H1 (cell line): Measurements from ENCODE around the gene APP. TPM values are rescaled to one million over a fixed set of nuclear protein-coding genes. Genes with fewer than 3 reads are reported as not detected.
A peak's percentile ranks its signal among the peaks of the same experiment; 100 is the strongest.

ENCODE experiments used
- CTCF ChIA-PET: fragments of 300-600 bp; sonication (Branson Sonifier 250); formaldehyde crosslinking; loops from one replicate; lab custom pipeline; 2021; ENCODE audit not compliant: partially characterized antibody; lab: Charles Lee
- POLR2A ChIA-PET: fragments of 300-600 bp; sonication (Branson Sonifier 250); formaldehyde crosslinking; loops from one replicate; lab custom pipeline; 2021; ENCODE audit warnings: inconsistent platforms; ENCODE audit not compliant: partially characterized antibody; lab: Charles Lee
- DNase-seq, 2 experiments: peaks; one replicate each; pipeline versions ENCODE4 v3.0.0 to v3.0.0-alpha.2; 2010 to 2022; ENCODE audit warnings: low spot score in 2 of 2, low read depth in 1 of 2, mixed read lengths in 1 of 2
- FAIRE-seq: peaks from 2 replicates; lab custom pipeline; 2011; peaks lifted over from hg19 to GRCh38; lab: Jason Lieb, UNC
- H2AFZ ChIP-seq: 2 replicates; pipeline ENCODE4 v1.8.1; 2012; ENCODE audit warnings: low read length, inconsistent platforms
- H2AK5ac ChIP-seq: 2 replicates; pipeline ENCODE4 v1.6.1; 2013; ENCODE audit warnings: low read depth, low read length
- H2BK120ac ChIP-seq: replicated peaks from 2 replicates; pipeline ENCODE3; 2013; ENCODE audit warnings: low read depth, low read length, inconsistent platforms
- H2BK12ac ChIP-seq: 2 replicates; pipeline ENCODE4 v1.6.1; 2013; ENCODE audit warnings: low read depth, low read length
- H2BK15ac ChIP-seq: 2 replicates; pipeline ENCODE4 v1.6.1; 2013; ENCODE audit warnings: low read length
- H2BK20ac ChIP-seq: 2 replicates; pipeline ENCODE4 v1.6.1; 2013; ENCODE audit warnings: low read length
- H2BK5ac ChIP-seq: 2 replicates; pipeline ENCODE4 v1.6.1; 2013; ENCODE audit warnings: low read depth, low read length
- H3K14ac ChIP-seq: 2 replicates; pipeline ENCODE4 v1.6.1; 2013; ENCODE audit warnings: inconsistent platforms; ENCODE audit not compliant: insufficient read length
- H3K18ac ChIP-seq: 2 replicates; pipeline ENCODE4 v1.6.1; 2013; ENCODE audit warnings: low read length; ENCODE audit errors: extremely low read depth
- H3K23ac ChIP-seq: 2 replicates; pipeline ENCODE4 v1.6.1; 2013; ENCODE audit warnings: inconsistent platforms; ENCODE audit not compliant: insufficient read length
- H3K23me2 ChIP-seq: 2 replicates; pipeline ENCODE4 v1.6.1; 2013; ENCODE audit warnings: low read depth, low read length
- H3K27ac ChIP-seq: 2 replicates; pipeline ENCODE4 v1.6.1; 2011; ENCODE audit warnings: low read depth, low read length, inconsistent platforms
- H3K27me3 ChIP-seq, 4 experiments: replicated peaks in 1 of 4; 1 replicate in 1 of 4; 2 replicates in 3 of 4; pipeline versions ENCODE4 v1.6.1 to v1.8.1; 2011 to 2013; ENCODE audit warnings: low read length in 3 of 4, mild to moderate bottlenecking in 3 of 4, inconsistent platforms in 2 of 4, mixed read lengths in 2 of 4, moderate library complexity in 1 of 4; ENCODE audit not compliant: control insufficient read depth in 3 of 4, insufficient read depth in 3 of 4; ENCODE audit errors: extremely low read depth in 1 of 4
- H3K36me3 ChIP-seq, 4 experiments: 2 replicates each; pipeline versions ENCODE4 v1.6.1 to v1.8.1; 2011 to 2013; ENCODE audit warnings: mild to moderate bottlenecking in 4 of 4, low read length in 3 of 4, moderate library complexity in 2 of 4, control low read depth in 1 of 4, inconsistent platforms in 1 of 4; ENCODE audit not compliant: insufficient read depth in 4 of 4, control insufficient read depth in 2 of 4
- H3K4ac ChIP-seq: replicated peaks from 2 replicates; pipeline ENCODE3; 2013; ENCODE audit warnings: low read length, low read depth, mixed read lengths, inconsistent platforms; ENCODE audit not compliant: insufficient read length
- H3K4me1 ChIP-seq, 4 experiments: replicated peaks in 1 of 4; 1 replicate in 1 of 4; 2 replicates in 3 of 4; pipeline versions ENCODE4 v1.6.1 to v1.8.1; 2011 to 2013; ENCODE audit warnings: low read length in 3 of 4, inconsistent platforms in 2 of 4, mixed read lengths in 1 of 4; ENCODE audit not compliant: insufficient read depth in 4 of 4, control insufficient read depth in 3 of 4
- H3K4me2 ChIP-seq, 2 experiments: 2 replicates each; pipeline versions ENCODE4 v1.6.1 to v1.8.1; 2011 to 2013; ENCODE audit warnings: low read depth in 2 of 2, low read length in 2 of 2, control low read depth in 1 of 2, inconsistent platforms in 1 of 2, mild to moderate bottlenecking in 1 of 2; ENCODE audit not compliant: insufficient read depth in 1 of 2
- H3K4me3 ChIP-seq, 4 experiments: fragments of 200-600, 300-600 bp in 1 of 4; sonication (generic), shearing (Covaris generic), sonication (Bioruptor Twin) in 1 of 4; 2 replicates each; pipeline versions ENCODE4 v1.5.1 to v1.8.1; 2011 to 2016; ENCODE audit warnings: low read length in 4 of 4, low read depth in 3 of 4, control low read depth in 2 of 4, inconsistent platforms in 2 of 4, mild to moderate bottlenecking in 2 of 4, mixed read lengths in 1 of 4, moderate library complexity in 1 of 4; ENCODE audit not compliant: insufficient read depth in 2 of 4; ENCODE audit errors: extremely low read depth in 1 of 4
- H3K56ac ChIP-seq: replicated peaks from 2 replicates; pipeline ENCODE3; 2013; ENCODE audit warnings: low read depth, mild to moderate bottlenecking, mixed read lengths, low read length, inconsistent platforms; ENCODE audit not compliant: insufficient read length
- H3K79me1 ChIP-seq: 2 replicates; pipeline ENCODE4 v1.6.1; 2013; ENCODE audit warnings: low read depth, low read length, control low read depth
- H3K79me2 ChIP-seq, 2 experiments: 2 replicates each; pipeline versions ENCODE4 v1.6.1 to v1.8.1; 2012 to 2013; ENCODE audit warnings: low read length in 2 of 2, mild to moderate bottlenecking in 2 of 2, inconsistent platforms in 1 of 2; ENCODE audit not compliant: insufficient read depth in 2 of 2, control insufficient read depth in 1 of 2
- H3K9ac ChIP-seq, 4 experiments: replicated peaks in 1 of 4; 1 replicate in 1 of 4; 2 replicates in 3 of 4; pipeline versions ENCODE4 v1.6.1 to v1.8.1; 2011 to 2013; ENCODE audit warnings: low read depth in 3 of 4, low read length in 3 of 4, control low read depth in 2 of 4, mild to moderate bottlenecking in 2 of 4, moderate library complexity in 2 of 4, inconsistent platforms in 1 of 4; ENCODE audit errors: extremely low read depth in 1 of 4
- H3K9me3 ChIP-seq, 2 experiments: 2 replicates each; pipeline versions ENCODE4 v1.6.1 to v1.8.1; 2012 to 2013; ENCODE audit warnings: mild to moderate bottlenecking in 2 of 2, moderate library complexity in 2 of 2, control low read depth in 1 of 2, inconsistent platforms in 1 of 2, low read depth in 1 of 2, low read length in 1 of 2, mixed read lengths in 1 of 2; ENCODE audit not compliant: insufficient read depth in 2 of 2
- H4K20me1 ChIP-seq, 2 experiments: replicated peaks in 1 of 2; 2 replicates each; pipeline versions ENCODE3 to v1.8.1; 2011 to 2013; ENCODE audit warnings: inconsistent platforms in 2 of 2, low read length in 2 of 2, mild to moderate bottlenecking in 1 of 2; ENCODE audit not compliant: insufficient read depth in 2 of 2, control insufficient read depth in 1 of 2
- H4K5ac ChIP-seq: 2 replicates; pipeline ENCODE4 v1.6.1; 2013; ENCODE audit warnings: low read length, low read depth, mixed read lengths, inconsistent platforms; ENCODE audit not compliant: insufficient read length
- H4K8ac ChIP-seq: 2 replicates; pipeline ENCODE4 v1.8.0; 2013; ENCODE audit warnings: mild to moderate bottlenecking, moderate library complexity, low read length, inconsistent platforms; ENCODE audit not compliant: insufficient read depth; ENCODE audit errors: extremely low read depth
- H4K91ac ChIP-seq: replicated peaks from 2 replicates; pipeline ENCODE3; 2013; ENCODE audit warnings: low read length, mixed read lengths, inconsistent platforms; ENCODE audit not compliant: insufficient read length
- POLR2A ChIP-seq, 2 experiments: IDR thresholded peaks; 1 replicate in 1 of 2; 2 replicates in 1 of 2; pipeline ENCODE4 v1.6.1; 2011; ENCODE audit warnings: low read depth in 2 of 2, low read length in 2 of 2, mild to moderate bottlenecking in 2 of 2; ENCODE audit errors: control extremely low read depth in 1 of 2
- SRF ChIP-seq: IDR thresholded peaks from 2 replicates; pipeline ENCODE4 v1.6.1; 2011; ENCODE audit warnings: mild to moderate bottlenecking, low read depth, low read length, moderate library complexity
- WGBS, 2 experiments: shearing (Covaris generic) in 1 of 2; methylation state at CpG; one replicate each; pipeline versions ENCODE4 v1.1.6 to v1.1.7; 2013 to 2015; ENCODE audit warnings: low lambda C conversion rate in 2 of 2, mixed read lengths in 2 of 2, inconsistent platforms in 1 of 2, low coverage in 1 of 2, missing lambda C conversion rate in 1 of 2; ENCODE audit not compliant: insufficient replicate concordance in 2 of 2, insufficient coverage in 1 of 2, insufficient read length in 1 of 2; ENCODE audit errors: extremely low coverage in 1 of 2, missing lambda C conversion rate in 1 of 2; 5-methylcytosine and 5-hydroxymethylcytosine counted together
- polyA plus RNA-seq, 7 experiments: library from polyadenylated mRNA; depleted of rRNA in 3 of 7; stranded (reverse) in 5 of 7; unstranded in 2 of 7; fragments of >200 nt in 5 of 7; fragments of 200-250 nt in 2 of 7; gene quantifications; 1 replicate in 5 of 7; 2 replicates in 1 of 7; 4 replicates in 1 of 7; pipeline versions ENCODE4 v1.2.1 to v1.2.3, GENCODE V29; 2011 to 2013; ENCODE audit warnings: missing spikeins in 2 of 7, mixed read lengths in 2 of 7
- total RNA-seq: library from RNA; stranded (reverse); fragmentation: NEBNext Ultra II Directional; extraction: Animal tissue kit (Norgen Biotek cat#: 25700); gene quantifications from 2 replicates; pipeline ENCODE4 v1.2.1, GENCODE V29; 2021

The APP gene
- total and polyA plus RNA-seq, 2 of the 8 experiments (the other 6 are each of a cell fraction or from before 2014, with no cell fraction given), result 375 to 551 TPM

DNA sequence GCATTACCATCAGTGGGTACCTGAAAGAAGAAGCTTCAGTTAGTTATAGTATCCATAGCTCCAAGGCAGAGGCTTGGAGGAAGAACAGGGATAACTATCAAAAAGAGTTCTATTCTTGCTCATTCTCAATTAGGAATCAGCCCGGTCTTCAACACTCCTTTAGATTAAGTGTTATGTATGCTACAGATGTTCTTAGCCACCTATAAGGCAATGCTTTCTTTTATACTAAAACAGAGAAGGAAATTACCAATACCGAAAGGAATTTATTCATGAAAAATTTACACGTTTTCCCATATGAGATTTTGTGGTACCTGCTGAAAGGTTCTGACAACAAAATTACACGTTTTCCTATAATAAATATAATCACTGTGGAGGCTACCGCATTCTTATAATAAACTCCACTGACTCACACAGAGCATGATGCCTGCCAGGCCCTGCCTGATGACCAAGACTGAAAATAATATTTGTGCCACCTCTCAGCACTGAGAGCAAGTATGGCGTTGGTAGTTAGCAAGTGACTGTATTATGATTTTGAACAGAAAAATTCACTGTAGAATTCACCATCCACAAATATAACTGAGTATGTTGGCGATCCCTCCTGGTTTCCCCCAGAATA, 58.3 kb downstream of the APP start:
- H4K91ac ChIP-seq, result no peak overlapping the region
- no peaks in the 10 kb centered on the region; the same call in 1 of the 2 replicates for H3K23me2 ChIP-seq
- H4K20me1 ChIP-seq, result peaks cover 0 to 13% of the 10 kb centered on the region in 2 experiments
- no peaks in the 10 kb centered on the region for H3K9me3 ChIP-seq
- H3K14ac ChIP-seq, result no peak overlapping the region
- no peak overlapping the region for H3K4ac ChIP-seq
- no peak overlapping the region for H2BK12ac ChIP-seq
- H3K18ac ChIP-seq, result no peak overlapping the region
- H3K27me3 ChIP-seq, result no peaks in the 10 kb centered on the region
- 86% methylated on average over 7 of the region's 7 CpGs; no CpG with 5 or more reads in 1 of the 2 experiments for WGBS, 2 experiments
- no peak overlapping the region for H3K9ac ChIP-seq
- no peak overlapping the region for H2BK5ac ChIP-seq
- H3K4me1 ChIP-seq, result peaks cover 4 to 25% (median 17%) of the 10 kb centered on the region in 4 experiments; a peak in 6 of 7 replicates
- no peak overlapping the region for H3K56ac ChIP-seq
- H3K36me3 ChIP-seq, result peaks cover 0 to 34% (median 11%) of the 10 kb centered on the region in 4 experiments; a peak in 7 of 8 replicates
- H2BK20ac ChIP-seq, result no peak overlapping the region
- no peak overlapping the region for H2BK120ac ChIP-seq
- no peak for DNase-seq
- no peak for FAIRE-seq
- POLR2A ChIA-PET, result interaction anchor here (1.4 to 2.7 kb wide), 2 partner anchors 8 to 15 kb away, joined by 3 to 8 read pairs; no protein-coding TSS in a partner anchor
- no peak overlapping the region for H2BK15ac ChIP-seq
- H4K8ac ChIP-seq, result no peak overlapping the region
- H2AFZ ChIP-seq, result no peak overlapping the region
- peak overlapping the region; percentile 52 for H3K23ac ChIP-seq
- TF ChIP-seq POLR2A (IDR thresholded peaks at IDR 0.05; ENCODE audit: control extremely low read depth in 1 of 2, low read depth in 2 of 2, low read length in 2 of 2) (no peak), SRF (no peak)
- no peak overlapping the region for H4K5ac ChIP-seq
- peaks cover 3 to 92% of the 10 kb centered on the region in 2 experiments; a peak in 3 of 4 replicates for H3K79me2 ChIP-seq
- no peak overlapping the region; the same call in 1 of the 2 replicates for H2AK5ac ChIP-seq
- CTCF ChIA-PET, result interaction anchor here (0.6 kb wide), 1 partner anchor 225 kb away, joined by 3 read pairs; no protein-coding TSS in a partner anchor
- H3K27ac ChIP-seq, result 0 out of 2 replicates have a peak overlapping the region, but pooled peaks have one; percentile 21
- no peak overlapping the region for H3K4me3 ChIP-seq
- no peak overlapping the region for H3K4me2 ChIP-seq
- H3K79me1 ChIP-seq, result peaks cover 10% of the 10 kb centered on the region
